Measurements from ENCODE around the gene GET4. TPM values are rescaled to one million over a fixed set of nuclear protein-coding genes. Genes with fewer than 3 reads are reported as not detected.
"Not testable (repeated sequence)": the region's sequence is repeated elsewhere in the genome, so short reads cannot be mapped to it uniquely, and the experiment has no call there.

The GET4 gene
- total RNA-seq, 1 donor from 2014 or later = 20.6 TPM

DNA sequence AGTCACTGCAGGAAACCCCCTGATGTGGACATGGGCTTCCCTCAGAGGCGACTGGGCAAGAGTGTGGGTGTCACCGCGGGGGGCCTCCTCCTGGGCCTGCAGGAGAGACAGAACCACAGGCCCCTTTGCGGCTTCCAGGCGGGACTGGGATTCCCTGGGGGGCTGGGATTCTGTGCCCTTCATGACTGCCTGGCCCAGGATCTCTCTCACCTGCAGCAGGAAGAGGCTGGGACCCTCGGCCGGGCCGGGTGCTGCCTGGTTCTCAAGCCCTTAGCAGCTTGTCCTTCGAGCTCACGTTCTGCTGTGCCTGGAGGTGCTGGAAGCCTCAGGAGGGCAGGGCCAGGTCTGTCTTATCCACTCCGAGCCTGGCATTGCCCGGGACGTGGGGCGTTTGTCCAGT is 32.3 kb upstream of the GET4 start:
- intact Hi-C loops (cut with micrococcal nuclease) = no loop called here
- DNase-seq = no peak
- no peak for ATAC-seq

DNA sequence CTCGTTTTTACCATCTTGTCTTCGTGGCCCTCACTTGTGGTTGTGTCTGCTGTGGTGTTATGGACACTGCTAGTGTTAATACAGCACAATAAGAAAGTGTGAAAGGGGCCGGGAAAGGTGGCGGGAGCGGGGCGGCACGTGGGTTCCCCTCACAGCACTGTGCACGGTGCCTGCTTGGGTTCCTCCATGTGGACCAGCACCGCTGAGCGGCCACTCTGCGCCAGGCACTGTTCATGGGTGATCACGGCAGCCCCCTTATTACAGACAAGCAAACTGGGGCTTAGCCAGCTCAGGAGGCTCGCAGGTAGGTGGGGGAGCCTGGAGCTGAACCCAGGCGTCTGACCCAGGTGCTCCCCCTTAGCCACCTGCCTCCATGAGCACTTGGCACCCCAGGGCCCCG is 31.8 kb upstream of the GET4 start:
- intact Hi-C loops (cut with micrococcal nuclease) = no loop called here
- ATAC-seq = no peak
- DNase-seq = no peak

DNA sequence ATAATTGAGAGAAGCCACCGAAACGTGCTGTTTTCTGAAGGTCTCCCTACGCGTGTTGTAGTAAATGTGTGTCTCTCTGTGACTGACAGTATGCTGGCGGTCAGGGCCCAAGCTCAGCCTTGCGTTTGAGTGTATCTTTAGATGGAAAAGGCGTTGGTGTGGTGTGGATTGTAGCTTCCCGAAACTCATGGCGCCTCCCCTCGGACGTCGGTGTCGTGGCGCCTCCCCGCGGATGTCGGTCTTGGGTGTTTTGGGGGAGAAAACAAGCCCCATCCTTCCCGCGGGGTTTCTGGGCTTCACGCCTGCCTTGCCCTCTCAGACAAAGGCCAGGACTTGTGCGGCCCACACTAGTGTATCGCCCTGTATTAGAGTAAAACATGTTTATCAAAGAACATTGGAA is 31.3 kb upstream of the GET4 start:
- no peak for DNase-seq
- intact Hi-C loops (cut with micrococcal nuclease) = no loop called here
- ATAC-seq = no peak

DNA sequence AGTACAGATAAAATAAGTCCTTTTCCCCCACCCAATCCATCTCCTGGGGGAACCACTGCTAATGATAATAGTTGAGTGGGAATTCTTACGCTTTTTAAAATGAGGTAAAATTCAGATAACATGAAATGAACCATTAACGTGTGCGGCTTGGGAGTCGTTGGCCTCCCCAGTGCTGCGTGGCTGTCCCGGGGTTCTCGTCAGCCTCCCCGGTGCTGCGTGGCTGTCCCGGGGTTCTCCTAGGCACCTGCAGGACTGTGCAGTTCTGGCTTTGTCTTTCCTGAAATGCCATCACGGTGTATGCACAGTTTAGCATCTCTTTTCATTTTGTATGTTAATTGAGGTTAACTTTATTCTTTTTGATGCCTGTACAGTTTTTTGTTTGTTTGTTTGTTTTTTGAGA is 30.6 kb upstream of the GET4 start:
- intact Hi-C loops (cut with micrococcal nuclease) = no loop called here
- DNase-seq = no peak
- no peak for ATAC-seq

DNA sequence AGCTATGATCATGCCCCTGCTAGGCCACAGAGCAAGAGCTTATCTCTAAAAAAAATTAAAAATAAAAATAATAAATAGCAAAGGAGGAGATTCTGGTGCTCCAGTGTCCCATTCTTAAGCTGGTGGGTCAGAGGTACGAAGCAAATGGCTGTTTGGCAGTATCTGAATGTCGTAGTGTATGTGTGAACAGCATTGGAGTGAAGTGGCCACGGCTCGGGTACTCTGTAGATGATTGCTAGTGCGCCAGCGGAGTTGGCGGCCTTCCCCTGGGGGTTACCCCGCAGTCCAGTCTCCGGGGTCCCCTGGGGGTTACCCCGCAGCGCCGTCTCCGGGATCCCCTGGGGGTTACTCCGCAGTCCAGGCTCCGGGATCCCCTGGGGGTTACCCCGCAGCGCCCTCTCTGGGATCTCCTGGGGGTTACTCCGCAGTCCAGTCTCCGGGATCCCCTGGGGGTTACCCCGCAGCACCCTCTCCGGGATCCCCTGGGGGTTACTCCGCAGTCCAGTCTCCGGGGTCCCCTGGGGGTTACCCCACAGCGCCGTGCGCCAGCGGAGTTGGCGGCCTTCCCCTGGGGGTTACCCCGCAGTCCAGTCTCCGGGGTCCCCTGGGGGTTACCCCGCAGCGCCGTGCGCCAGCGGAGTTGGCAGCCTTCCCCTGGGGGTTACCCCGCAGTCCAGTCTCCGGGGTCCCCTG is 29.2 kb upstream of the GET4 start:
- ATAC-seq; intact Hi-C loops (cut with micrococcal nuclease); DNase-seq: not testable (repeated sequence)

DNA sequence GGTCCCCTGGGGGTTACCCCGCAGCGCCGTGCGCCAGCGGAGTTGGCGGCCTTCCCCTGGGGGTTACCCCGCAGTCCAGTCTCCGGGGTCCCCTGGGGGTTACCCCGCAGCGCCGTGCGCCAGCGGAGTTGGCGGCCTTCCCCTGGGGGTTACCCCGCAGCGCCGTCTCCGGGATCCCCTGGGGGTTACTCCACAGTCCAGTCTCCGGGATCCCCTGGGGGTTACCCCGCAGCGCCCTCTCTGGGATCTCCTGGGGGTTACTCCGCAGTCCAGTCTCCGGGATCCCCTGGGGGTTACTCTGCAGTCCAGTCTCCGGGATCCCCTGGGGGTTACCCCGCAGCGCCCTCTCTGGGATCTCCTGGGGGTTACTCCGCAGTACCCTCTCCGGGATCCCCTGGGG is 28.6 kb upstream of the GET4 start:
- ATAC-seq; DNase-seq; intact Hi-C loops (cut with micrococcal nuclease): not testable (repeated sequence)

DNA sequence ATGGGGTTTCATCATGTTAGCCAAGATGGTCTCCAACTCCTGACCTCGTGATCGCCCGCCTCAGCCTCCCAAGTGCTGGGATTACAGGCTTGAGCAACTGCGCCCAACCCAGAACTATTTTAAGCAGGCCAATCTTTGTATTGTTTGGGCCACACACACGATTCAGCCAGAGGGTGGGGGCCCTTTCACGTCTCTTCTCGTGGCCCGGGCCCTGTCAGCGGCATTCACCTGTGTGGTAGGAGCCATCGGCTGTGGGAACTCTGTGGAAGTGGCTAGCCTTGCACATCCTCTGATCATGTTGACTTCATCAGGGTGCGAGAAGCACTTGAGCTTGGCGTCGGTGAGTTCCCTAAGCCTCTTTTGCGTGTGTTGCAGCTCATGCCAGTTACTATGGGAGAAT is 27.2 kb upstream of the GET4 start:
- intact Hi-C loops (cut with micrococcal nuclease) = no loop called here
- ATAC-seq (no peak), DNase-seq (no peak)

DNA sequence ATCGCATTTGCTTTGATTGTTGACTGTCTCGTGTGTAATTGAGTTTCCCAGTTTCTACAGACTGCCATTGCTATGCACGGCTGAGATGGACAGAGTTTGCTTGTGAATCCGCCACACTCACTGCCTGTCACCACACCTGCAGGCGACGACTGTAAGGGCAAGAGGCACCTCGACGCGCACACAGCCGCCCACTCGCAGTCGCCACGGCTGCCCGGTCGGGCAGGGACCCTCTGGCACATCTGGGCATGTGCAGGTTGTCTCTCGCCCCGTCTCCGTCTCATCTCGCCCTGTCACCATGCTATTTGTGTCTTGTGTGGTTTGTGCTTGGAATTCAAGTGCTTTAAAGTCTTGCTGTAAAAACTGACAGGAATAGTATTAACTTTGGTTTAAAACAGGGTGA is 26.6 kb upstream of the GET4 start:
- no peak for DNase-seq
- ATAC-seq = no peak
- intact Hi-C loops (cut with micrococcal nuclease) = no loop called here

DNA sequence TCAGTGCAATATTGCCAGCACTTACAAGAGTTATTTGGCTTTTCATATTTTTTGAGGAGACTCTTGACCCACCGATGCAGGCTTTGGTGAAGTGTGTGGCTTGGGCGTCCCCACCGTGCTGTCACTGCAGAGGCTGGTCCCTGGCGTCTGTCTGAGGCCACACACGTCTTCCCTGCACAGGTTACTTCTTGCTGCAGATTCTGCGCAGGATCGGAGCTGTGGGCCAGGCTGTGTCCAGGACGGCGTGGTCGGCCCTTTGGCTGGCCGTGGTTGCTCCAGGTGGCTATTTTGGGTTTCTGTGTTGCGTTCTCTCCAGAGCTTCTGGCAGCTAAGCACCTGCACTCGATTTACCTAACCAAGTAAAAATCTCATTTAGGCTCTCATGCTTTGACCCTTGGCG is 25.1 kb upstream of the GET4 start:
- intact Hi-C loops (cut with micrococcal nuclease) = no loop called here
- DNase-seq (no peak), ATAC-seq (peak; percentile 61)

DNA sequence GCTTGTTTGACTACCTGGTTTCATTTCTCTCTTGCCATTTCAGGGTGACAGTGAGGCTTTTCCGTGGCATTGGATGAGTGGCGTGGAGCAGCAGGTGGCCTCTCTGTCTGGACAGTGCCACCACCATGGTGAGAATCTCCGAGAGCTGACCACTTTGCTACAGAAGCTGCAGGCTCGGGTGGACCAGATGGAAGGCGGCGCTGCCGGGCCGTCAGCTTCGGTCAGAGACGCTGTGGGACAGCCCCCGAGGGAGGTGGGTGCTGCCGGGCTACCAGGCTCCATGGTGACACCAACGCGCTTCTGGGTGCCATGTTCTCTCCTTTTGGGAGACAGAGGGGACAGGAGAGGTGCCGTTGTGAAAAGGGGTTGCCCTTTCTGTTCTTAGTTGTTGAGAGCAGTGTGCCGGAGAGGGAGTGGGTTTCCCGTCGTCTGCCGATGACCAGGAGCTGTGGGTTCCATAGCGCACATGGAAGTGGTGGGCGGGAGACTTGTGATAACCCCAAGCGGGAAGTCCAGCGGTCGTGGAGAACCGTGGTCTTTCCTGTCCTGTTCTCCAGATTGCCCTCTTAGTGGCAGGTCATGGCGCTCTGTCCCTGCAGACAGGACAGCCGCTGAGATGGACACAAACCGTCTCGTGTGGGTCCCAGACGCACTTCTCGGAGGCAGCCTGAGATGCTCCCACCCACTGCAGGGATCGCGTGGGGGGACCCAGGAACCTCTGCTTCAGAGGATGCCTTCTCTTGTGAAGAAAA is 22.8 kb upstream of the GET4 start:
- intact Hi-C loops (cut with micrococcal nuclease) = no loop called here
- DNase-seq (no peak), ATAC-seq (no peak)

DNA sequence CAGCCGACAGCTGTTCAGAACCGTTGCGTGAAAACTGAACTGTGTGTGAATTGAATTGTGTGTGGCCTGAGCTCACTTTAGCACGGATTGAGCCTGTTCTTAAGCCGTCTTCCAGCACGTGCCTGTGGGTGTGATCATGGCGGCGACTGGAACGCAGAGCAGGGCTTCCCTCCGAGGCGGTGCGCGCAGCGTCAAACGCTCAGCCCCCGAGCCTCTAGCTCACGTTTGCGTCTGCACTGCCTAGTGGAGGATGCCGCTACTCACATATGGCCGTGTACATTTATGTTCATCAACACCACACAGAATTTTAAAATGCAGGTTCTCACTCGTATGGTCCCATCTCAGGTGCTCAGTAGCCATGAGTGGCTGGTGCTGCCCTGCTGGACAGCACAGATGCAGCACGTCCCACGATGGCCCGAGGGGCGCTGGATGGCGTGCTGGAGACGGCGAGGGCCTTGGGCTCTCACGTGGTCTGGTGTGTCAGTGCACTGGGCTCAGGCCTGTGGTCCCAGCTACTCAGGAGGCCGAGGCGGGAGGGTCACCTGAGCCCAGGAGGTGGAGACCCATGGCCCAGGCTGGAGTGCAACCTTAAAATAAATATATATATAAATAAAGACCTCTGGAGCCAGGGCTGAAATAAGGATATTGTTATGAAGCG is 22.1 kb upstream of the GET4 start:
- intact Hi-C loops (cut with micrococcal nuclease) = no loop called here
- no peak for ATAC-seq
- no peak for DNase-seq

DNA sequence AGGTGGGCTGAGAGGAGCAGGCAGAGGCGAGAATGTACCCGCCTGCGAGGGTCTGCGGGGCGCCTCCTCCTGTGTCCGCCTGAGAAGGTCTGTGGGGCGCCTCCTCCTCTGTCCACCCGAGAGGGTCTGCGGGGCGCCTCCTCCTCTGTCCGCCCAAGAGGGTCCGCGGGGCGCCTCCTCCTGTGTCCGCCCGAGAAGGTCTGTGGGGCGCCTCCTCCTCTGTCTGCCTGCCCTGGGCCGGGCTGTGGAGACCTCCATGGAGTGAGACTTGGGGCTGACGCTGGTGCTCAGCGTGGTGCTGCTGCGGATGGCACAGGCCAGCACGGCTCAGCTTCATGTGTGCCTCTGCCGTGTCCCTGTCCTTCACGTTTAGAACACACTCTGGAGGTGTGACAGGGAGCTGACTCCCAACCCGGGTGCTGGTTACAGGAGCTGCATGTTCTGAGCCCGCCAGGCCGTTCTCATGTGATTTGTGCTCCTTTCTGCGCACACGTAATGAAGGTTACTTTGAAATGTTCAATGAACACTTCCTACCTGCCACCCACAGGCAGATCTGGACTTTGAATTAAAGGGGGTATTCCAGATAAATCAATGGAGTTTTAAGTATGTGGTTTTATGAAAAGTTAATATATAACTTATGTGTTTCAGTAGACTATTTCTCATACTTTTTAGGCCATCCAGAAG is 20.5 kb upstream of the GET4 start:
- DNase-seq (no peak), ATAC-seq (no peak)

DNA sequence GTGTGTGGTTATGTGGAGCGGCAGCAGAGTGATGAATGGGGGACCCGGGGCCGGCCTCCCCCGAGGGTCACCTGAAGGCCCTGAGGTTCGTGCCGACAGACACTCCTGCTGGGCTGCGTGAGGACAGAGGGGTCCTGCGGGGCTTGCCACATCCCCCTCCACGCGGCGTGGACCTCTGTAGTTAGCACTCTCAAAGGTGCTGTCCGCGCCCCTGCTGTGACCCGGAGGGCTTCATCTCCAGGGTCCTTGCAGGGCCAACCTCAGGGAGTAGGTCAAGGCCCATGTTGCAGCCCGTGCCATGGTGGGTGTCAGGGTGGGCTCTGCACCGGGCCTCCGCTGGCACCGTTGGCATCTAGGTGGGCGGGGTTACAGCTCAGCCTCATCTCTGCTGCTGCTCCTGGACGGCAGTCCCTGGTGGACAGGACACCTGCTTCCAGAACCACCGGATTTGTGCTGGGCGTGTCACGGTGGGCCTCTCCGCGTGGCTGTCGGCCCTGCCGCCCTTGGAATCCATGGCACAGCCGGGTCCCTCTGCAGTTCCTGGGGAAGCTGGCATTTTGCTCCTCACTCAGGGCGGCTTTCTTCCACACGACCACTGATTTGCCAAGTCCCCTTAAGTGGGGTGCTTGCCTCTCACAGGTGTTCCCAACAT is 19.8 kb upstream of the GET4 start:
- ATAC-seq (no peak), DNase-seq (no peak)
- intact Hi-C loops (cut with micrococcal nuclease) = no loop called here

More for the DNA sequence above, 20.5 kb upstream of the GET4 start:
- intact Hi-C loops (cut with micrococcal nuclease) = no loop called here

DNA sequence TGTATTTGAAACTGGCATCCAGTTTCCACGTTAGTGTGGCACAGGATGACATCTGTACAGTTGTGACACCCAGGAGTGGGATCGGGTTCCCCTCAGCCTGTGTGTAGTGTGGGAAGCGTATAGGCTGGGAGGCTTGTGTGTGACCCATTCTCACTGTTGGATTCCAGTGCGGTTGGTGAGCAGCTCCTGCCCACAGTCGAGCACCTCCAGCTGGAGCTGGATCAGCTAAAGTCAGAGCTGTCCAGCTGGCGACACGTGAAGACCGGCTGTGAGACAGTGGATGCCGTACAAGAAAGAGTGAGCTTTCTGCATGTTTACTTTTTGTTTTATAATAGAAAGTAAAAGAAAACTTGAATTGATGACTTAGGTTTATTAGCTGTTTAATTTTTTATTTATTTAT is 18.7 kb upstream of the GET4 start:
- ATAC-seq (no peak), DNase-seq (no peak)
- intact Hi-C loops (cut with micrococcal nuclease) = no loop called here

DNA sequence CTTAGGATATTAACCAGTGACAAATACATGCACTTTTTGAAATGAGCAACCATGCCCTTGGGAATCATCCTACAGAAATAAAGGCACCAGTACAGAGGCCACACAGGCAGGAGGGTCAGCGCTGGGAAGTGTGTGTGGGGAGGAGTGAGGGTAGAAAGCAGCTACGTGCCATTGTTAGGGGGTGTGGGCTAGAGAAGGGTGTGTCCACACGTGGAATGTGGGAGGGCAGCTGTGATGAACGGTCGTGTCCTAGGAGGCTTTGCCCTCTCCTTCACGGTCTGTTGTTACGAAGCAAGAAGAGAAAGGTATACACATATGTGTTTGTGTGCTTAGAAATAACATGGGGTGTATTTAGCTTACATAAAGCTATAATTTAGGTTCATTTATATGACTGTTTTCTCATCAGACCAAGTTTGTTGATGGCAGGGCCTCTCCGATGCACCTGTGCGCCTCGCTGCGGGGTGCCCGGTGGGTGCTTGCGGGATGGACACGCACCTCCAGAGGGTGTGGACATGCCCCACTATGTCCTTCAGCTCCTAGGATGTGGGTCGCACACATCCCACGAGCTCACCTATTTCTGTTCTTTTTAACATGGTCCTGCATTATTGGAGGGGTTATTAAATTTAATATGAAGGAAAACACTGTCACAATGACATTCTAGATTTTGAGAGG is 16.9 kb upstream of the GET4 start:
- ATAC-seq (no peak), DNase-seq (no peak)
- intact Hi-C loops (cut with micrococcal nuclease) = no loop called here

DNA sequence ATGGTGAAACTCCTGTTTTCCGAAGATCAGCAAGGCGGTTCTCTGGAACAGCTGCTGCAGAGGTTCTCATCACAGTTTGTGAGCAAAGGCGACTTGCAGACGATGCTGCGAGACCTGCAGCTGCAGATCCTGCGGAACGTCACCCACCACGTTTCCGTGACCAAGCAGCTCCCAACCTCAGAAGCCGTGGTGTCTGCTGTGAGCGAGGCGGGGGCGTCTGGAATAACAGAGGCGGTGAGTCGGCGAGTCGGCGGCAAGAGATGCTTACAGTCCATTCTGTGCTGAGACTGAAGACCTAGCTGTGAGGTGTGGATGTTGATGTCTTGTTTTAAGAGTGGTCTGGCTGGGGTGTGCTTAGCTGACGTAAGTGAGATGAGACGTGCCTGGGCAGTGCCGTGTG is 16.2 kb upstream of the GET4 start:
- no peak for ATAC-seq
- no peak for DNase-seq
- intact Hi-C loops (cut with micrococcal nuclease) = no loop called here

DNA sequence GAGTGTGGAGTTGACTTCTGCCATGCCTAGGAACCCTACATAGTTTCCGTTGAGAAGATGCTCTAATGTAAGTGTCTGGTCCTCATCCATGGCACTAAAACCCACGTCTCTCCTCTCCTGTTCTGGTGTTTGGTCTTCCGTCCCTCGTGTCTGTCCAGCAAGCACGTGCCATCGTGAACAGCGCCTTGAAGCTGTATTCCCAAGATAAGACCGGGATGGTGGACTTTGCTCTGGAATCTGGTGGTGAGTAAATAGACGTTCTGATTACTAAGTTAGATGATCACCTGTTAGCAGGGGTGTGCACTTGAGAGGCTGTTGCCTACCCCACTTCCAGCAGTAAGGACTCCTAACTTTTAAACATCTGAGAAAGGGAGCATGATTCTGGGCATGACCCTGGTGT is 15.1 kb upstream of the GET4 start:
- no peak for ATAC-seq
- intact Hi-C loops (cut with micrococcal nuclease) = no loop called here
- DNase-seq = no peak

DNA sequence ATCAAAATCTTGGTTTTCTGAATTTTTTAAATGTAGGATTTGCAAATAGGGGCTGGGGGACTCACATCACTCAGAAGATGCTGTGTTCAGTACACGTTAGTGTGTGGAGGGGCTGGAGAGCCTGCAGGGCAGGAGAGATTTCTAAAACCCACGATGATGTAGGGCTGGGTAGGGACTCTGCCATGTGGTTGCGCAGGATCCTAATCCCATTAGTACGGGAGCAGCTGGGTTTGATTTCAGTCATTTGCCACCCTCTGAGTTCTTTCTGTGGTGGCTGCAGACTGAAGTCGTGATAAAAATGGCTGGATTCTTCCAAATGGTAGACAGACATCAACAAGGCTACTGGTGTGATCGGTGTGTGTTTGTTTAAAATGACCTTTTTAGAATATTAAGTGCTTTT is 14.2 kb upstream of the GET4 start:
- ATAC-seq (no peak), DNase-seq (no peak)
- intact Hi-C loops (cut with micrococcal nuclease) = no loop called here

DNA sequence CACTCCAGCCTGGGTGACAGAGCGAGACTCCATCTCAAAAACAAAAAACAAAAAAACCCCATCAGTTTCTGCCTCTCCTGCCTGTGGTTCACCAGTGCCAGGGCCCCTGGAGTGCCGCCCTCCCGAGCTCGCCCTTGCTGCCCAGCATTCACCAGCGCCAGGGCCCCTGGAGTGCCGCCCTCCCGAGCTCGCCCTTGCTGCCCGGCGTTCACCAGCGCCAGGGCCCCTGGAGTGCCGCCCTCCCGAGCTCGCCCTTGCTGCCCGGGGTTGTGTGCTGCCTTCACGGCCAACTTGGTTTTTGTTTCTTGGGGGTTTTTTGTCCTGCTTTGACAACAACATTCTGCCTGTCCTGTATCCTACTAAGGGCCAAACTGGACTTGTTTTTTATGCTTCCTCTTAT is 13.2 kb upstream of the GET4 start:
- DNase-seq (no peak), ATAC-seq (no peak)
- intact Hi-C loops (cut with micrococcal nuclease) = no loop called here

Data from left ventricle myocardium superior (tissue), 1 donor.